Hematopoietic multipotent progenitor cell (in vitro differentiated cells): ENCODE results near the gene TUT1. TPM values are rescaled to one million over a fixed set of nuclear protein-coding genes. Genes with fewer than 3 reads are reported as not detected.
A peak's percentile ranks its signal among the peaks of the same experiment; 100 is the strongest.
"Not testable (repeated sequence)": the region's sequence is repeated elsewhere in the genome, so short reads cannot be mapped to it uniquely, and the experiment has no call there.

Experiments used
- DNase-seq, 3 donors: peaks; one replicate each; pipeline ENCODE4 v3.0.0-alpha.2; 2011 to 2015; ENCODE audit warnings: low read depth in 2 of 3, low spot score in 2 of 3
- total RNA-seq: library from RNA; depleted of rRNA; stranded (reverse); fragments of >200 nt; gene quantifications from one replicate; pipeline ENCODE4 v1.2.3, GENCODE V29; 2012

TUT1 gene
- 11.6 TPM for total RNA-seq

GRCh38 chr11:62591448-62592145 lies at the start of gene TUT1:
Gene TUT1, minus strand, starts transcription at chr11:62591523. Its CDS starts 38 bp downstream, at chr11:62591485.
- DNase-seq: peak; percentile 92 to 100 (median 98)

GRCh38 chr11:62632492-62632891 lies 41.2 kb upstream of the TUT1 start:
- DNase-seq: no peak

GRCh38 chr11:62627713-62628112 lies 36.4 kb upstream of the TUT1 start:
- DNase-seq: peak in 1 of 3 donors; percentile 35

GRCh38 chr11:62622476-62623089 lies 31.3 kb upstream of the TUT1 start:
- DNase-seq: no peak

GRCh38 chr11:62621567-62622470 lies 30.5 kb upstream of the TUT1 start, which contains the start of gene B3GAT3:
Gene B3GAT3, minus strand, starts transcription at chr11:62621986. Its CDS starts 39 bp downstream, at chr11:62621947.
- peak; percentile 94 to 97 (median 94) for DNase-seq

- no peak for DNase-seq
Measured at GRCh38 chr11:62621027-62621566, 29.8 kb upstream of the TUT1 start.

GRCh38 chr11:62616957-62617356 lies 25.6 kb upstream of the TUT1 start:
- DNase-seq: not testable (repeated sequence)

- no peak for DNase-seq
Measured at GRCh38 chr11:62615521-62615920, 24.2 kb upstream of the TUT1 start.

GRCh38 chr11:62614275-62614674 lies 23.0 kb upstream of the TUT1 start:
- no peak for DNase-seq

GRCh38 chr11:62613291-62613778 lies 22.0 kb upstream of the TUT1 start:
- no peak for DNase-seq

- DNase-seq: peak; percentile 78 to 95 (median 89)
Measured at GRCh38 chr11:62612366-62613290, 21.3 kb upstream of the TUT1 start, which contains the start of the genes EML3 and ROM1. Gene EML3, minus strand, starts transcription at chr11:62612775. Its CDS starts 318 bp downstream, at chr11:62612457. Gene ROM1, plus strand, starts transcription at chr11:62613257. Its CDS starts 25 bp downstream, at chr11:62613282.

- peak in 2 of 3 donors; percentile 64 to 76 for DNase-seq
Measured at GRCh38 chr11:62611705-62612365, 20.5 kb upstream of the TUT1 start.

GRCh38 chr11:62610814-62611704 lies 19.7 kb upstream of the TUT1 start:
- DNase-seq: no peak

- DNase-seq: no peak
Measured at GRCh38 chr11:62610403-62610802, 19.1 kb upstream of the TUT1 start.

GRCh38 chr11:62608776-62609175 lies 17.5 kb upstream of the TUT1 start:
- no peak for DNase-seq

- DNase-seq: no peak
Measured at GRCh38 chr11:62607714-62608113, 16.4 kb upstream of the TUT1 start.

GRCh38 chr11:62605902-62606301 lies 14.6 kb upstream of the TUT1 start:
- no peak for DNase-seq

- DNase-seq: no peak
Measured at GRCh38 chr11:62605467-62605866, 14.1 kb upstream of the TUT1 start.
